Measurements from ENCODE around the gene KCNJ5.

- no peak for TF ChIP-seq CTCF (conservative IDR thresholded peaks at IDR 0.05)
- no peak for TF ChIP-seq ZFX (IDR thresholded peaks at IDR 0.05)
These were observed 57.4 kb downstream of the KCNJ5 start for GRCh38 chr11:128948583-128948982.

All from C4-2B (cell line).